ENCODE results near the gene SLX9. TPM values are rescaled to one million over a fixed set of nuclear protein-coding genes. Genes with fewer than 3 reads are reported as not detected.

SLX9 gene
- total RNA-seq, 1 experiment from 2014 or later, result 74.3 TPM

DNA sequence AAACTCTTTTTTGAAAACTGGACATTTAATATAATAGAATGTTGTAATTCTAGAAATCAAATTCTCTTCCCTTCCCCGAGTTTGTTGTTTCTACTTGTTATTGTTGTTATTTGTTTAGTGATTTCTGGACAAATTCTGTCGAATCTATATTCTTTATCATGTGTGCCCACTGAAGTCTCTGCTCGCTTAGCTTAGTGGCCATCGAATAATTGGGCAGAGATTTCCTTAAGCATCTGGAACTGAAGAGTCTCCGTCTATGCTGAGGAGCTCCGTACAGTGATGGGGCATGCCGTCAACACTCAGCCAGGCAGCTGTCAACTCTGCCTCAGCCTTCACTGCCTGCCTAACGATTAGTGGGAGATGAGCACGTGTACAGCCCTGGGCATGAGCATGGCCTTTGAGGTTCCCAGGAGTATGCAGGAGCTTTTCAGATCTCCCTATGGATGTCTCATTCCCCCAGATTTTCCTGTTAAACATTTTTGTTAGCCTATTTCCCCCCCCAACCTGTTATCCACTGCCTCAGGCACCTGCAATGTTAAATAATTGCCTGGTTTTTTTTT is 66.8 kb downstream of the SLX9 start:
- Histone ChIP-seq H4K5ac (ENCODE audit: insufficient read length, low read depth, low read length) (no peak overlapping the region), H3K79me1 (ENCODE audit: insufficient read depth, low read depth, low read length, poor library complexity, severe bottlenecking) (no peaks in the 10 kb centered on the region), H3K56ac (ENCODE audit: insufficient read length, low read depth, low read length) (no peak overlapping the region), H2AFZ (ENCODE audit: low read length) (no peak overlapping the region), H4K8ac (replicated peaks; ENCODE audit: insufficient read length, low read depth, low read length) (no peak overlapping the region), H2BK20ac (ENCODE audit: low read depth, low read length, poor library complexity, severe bottlenecking) (no peak overlapping the region), H2BK15ac (ENCODE audit: low read depth, low read length) (no peak overlapping the region), H3K9me3 (ENCODE audit: control insufficient read depth, low read depth, low read length) (no peaks in the 10 kb centered on the region), H2BK120ac (ENCODE audit: low read depth, low read length, poor library complexity, severe bottlenecking) (no peak overlapping the region), H3K23me2 (ENCODE audit: insufficient read length, low read depth, low read length, poor library complexity, severe bottlenecking) (peaks cover 2% of the 10 kb centered on the region), H3K79me2 (ENCODE audit: insufficient read depth, low read length) (no peaks in the 10 kb centered on the region), H4K20me1 (ENCODE audit: control insufficient read depth, insufficient read depth, insufficient read length) (no peaks in the 10 kb centered on the region), H3K27ac (ENCODE audit: insufficient read length, low read depth, low read length) (no peak overlapping the region), H3K4me1 (ENCODE audit: insufficient read depth, low read length) (no peaks in the 10 kb centered on the region), H3K18ac (ENCODE audit: insufficient read length, low read depth, low read length) (no peak overlapping the region), H3T11ph (ENCODE audit: low read length) (no peak overlapping the region), H2BK5ac (ENCODE audit: insufficient read length, low read length) (no peak overlapping the region), H3K4ac (ENCODE audit: low read depth, low read length) (no peak overlapping the region), H4K91ac (ENCODE audit: insufficient read length, low read depth, low read length) (no peak overlapping the region), H3K23ac (ENCODE audit: insufficient read length, low read depth, low read length) (no peak overlapping the region), H2AK5ac (ENCODE audit: insufficient read length, low read length) (no peak overlapping the region), H3K14ac (ENCODE audit: insufficient read depth, low read length) (no peak overlapping the region), H2BK12ac (ENCODE audit: insufficient read length, low read depth, low read length) (no peak overlapping the region), H3K4me2 (ENCODE audit: insufficient read depth, insufficient read length, low read length) (no peak overlapping the region), H3K9ac (ENCODE audit: extremely low read depth, insufficient read length, low read length) (no peak overlapping the region), H3K27me3 (ENCODE audit: insufficient read depth, low read length) (no peaks in the 10 kb centered on the region; the same call in 1 of the 2 replicates)
- H3K4me1 Mint-ChIP-seq, result peaks cover 21 to 22% of the 10 kb centered on the region in 2 experiments
- peaks cover 2 to 3% of the 10 kb centered on the region in 2 experiments; a peak in 2 of 5 replicates for H3K9me3 Mint-ChIP-seq
- TF ChIP-seq, protein P1, sequence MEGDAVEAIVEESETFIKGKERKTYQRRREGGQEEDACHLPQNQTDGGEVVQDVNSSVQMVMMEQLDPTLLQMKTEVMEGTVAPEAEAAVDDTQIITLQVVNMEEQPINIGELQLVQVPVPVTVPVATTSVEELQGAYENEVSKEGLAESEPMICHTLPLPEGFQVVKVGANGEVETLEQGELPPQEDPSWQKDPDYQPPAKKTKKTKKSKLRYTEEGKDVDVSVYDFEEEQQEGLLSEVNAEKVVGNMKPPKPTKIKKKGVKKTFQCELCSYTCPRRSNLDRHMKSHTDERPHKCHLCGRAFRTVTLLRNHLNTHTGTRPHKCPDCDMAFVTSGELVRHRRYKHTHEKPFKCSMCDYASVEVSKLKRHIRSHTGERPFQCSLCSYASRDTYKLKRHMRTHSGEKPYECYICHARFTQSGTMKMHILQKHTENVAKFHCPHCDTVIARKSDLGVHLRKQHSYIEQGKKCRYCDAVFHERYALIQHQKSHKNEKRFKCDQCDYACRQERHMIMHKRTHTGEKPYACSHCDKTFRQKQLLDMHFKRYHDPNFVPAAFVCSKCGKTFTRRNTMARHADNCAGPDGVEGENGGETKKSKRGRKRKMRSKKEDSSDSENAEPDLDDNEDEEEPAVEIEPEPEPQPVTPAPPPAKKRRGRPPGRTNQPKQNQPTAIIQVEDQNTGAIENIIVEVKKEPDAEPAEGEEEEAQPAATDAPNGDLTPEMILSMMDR (conservative IDR thresholded peaks at IDR 0.05), result no peak
- H3K36me3 Mint-ChIP-seq (ENCODE audit: insufficient read depth in 1 of 3, low read depth in 3 of 3), result no peaks in the 10 kb centered on the region
- WGBS (ENCODE audit: extremely low coverage, insufficient read length, low lambda C conversion rate), result no CpG with 5 or more reads among the region's 9 CpGs
- DNase-seq, result no peak
- no peak overlapping the region for H3K27ac Mint-ChIP-seq
- peaks cover 28% of the 10 kb centered on the region for H3K27me3 Mint-ChIP-seq (ENCODE audit: low read depth)
- no peak overlapping the region for H3K4me3 Mint-ChIP-seq
